ENCODE data around the gene GNA14. TPM values are rescaled to one million over a fixed set of nuclear protein-coding genes. Genes with fewer than 3 reads are reported as not detected.

The GNA14 gene
- polyA plus RNA-seq, 1 donor from 2014 or later: 0.40 TPM

DNA sequence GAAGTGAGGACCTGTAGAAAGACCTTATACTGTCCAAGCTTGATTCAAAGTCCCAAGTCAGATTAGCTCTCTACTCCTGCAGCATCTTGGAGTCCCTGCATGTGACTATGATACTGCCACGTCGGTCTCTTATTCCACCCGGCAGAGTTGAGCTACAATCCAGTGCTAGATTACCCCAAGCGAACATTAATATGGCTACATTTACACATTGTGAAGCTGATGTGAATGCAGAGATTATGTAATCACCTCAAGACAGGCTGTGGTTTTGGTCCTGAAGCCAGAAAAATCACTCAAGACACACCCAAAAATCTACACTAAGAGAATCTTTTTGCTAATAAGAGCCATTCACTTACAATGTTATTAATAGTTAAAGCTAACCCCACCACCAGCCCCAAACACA is 116.7 kb downstream of the GNA14 start:
- TF ChIP-seq, protein P1, sequence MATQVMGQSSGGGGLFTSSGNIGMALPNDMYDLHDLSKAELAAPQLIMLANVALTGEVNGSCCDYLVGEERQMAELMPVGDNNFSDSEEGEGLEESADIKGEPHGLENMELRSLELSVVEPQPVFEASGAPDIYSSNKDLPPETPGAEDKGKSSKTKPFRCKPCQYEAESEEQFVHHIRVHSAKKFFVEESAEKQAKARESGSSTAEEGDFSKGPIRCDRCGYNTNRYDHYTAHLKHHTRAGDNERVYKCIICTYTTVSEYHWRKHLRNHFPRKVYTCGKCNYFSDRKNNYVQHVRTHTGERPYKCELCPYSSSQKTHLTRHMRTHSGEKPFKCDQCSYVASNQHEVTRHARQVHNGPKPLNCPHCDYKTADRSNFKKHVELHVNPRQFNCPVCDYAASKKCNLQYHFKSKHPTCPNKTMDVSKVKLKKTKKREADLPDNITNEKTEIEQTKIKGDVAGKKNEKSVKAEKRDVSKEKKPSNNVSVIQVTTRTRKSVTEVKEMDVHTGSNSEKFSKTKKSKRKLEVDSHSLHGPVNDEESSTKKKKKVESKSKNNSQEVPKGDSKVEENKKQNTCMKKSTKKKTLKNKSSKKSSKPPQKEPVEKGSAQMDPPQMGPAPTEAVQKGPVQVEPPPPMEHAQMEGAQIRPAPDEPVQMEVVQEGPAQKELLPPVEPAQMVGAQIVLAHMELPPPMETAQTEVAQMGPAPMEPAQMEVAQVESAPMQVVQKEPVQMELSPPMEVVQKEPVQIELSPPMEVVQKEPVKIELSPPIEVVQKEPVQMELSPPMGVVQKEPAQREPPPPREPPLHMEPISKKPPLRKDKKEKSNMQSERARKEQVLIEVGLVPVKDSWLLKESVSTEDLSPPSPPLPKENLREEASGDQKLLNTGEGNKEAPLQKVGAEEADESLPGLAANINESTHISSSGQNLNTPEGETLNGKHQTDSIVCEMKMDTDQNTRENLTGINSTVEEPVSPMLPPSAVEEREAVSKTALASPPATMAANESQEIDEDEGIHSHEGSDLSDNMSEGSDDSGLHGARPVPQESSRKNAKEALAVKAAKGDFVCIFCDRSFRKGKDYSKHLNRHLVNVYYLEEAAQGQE (IDR thresholded peaks at IDR 0.05; ENCODE audit: borderline replicate concordance): no peak
- TF ChIP-seq TAF1 (IDR thresholded peaks at IDR 0.05; ENCODE audit: low read depth): no peak
- TF ChIP-seq POLR2AphosphoS5 (IDR thresholded peaks at IDR 0.05): no peak
- no peak for TF ChIP-seq RAD21 (conservative IDR thresholded peaks at IDR 0.05)
- no peak for TF ChIP-seq EP300 (conservative IDR thresholded peaks at IDR 0.05; ENCODE audit: poor library complexity, severe bottlenecking)
- no peak for TF ChIP-seq MXI1 (conservative IDR thresholded peaks at IDR 0.05; ENCODE audit: poor library complexity, severe bottlenecking)
- TF ChIP-seq, protein P2, sequence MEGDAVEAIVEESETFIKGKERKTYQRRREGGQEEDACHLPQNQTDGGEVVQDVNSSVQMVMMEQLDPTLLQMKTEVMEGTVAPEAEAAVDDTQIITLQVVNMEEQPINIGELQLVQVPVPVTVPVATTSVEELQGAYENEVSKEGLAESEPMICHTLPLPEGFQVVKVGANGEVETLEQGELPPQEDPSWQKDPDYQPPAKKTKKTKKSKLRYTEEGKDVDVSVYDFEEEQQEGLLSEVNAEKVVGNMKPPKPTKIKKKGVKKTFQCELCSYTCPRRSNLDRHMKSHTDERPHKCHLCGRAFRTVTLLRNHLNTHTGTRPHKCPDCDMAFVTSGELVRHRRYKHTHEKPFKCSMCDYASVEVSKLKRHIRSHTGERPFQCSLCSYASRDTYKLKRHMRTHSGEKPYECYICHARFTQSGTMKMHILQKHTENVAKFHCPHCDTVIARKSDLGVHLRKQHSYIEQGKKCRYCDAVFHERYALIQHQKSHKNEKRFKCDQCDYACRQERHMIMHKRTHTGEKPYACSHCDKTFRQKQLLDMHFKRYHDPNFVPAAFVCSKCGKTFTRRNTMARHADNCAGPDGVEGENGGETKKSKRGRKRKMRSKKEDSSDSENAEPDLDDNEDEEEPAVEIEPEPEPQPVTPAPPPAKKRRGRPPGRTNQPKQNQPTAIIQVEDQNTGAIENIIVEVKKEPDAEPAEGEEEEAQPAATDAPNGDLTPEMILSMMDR (IDR thresholded peaks at IDR 0.05; ENCODE audit: poor library complexity, severe bottlenecking): no peak
- no peak for TF ChIP-seq EZH2 (IDR thresholded peaks at IDR 0.05; ENCODE audit: borderline replicate concordance, insufficient read depth, low read length, poor library complexity, severe bottlenecking)
- TF ChIP-seq SMC3 (conservative IDR thresholded peaks at IDR 0.05; ENCODE audit: poor library complexity): no peak
- no peak overlapping the region for H2AFZ ChIP-seq (ENCODE audit: low read depth, low read length)
- no peak overlapping the region for H3K4me2 ChIP-seq (ENCODE audit: low read length)
- no peaks in the 10 kb centered on the region for H3K9me2 ChIP-seq (ENCODE audit: insufficient read depth, low read length)
- no peaks in the 10 kb centered on the region for H4K20me1 ChIP-seq (ENCODE audit: insufficient read depth)
- no peaks in the 10 kb centered on the region for H3F3A ChIP-seq (ENCODE audit: insufficient read depth, low read length, poor library complexity, severe bottlenecking)
- H3K4me3 ChIP-seq (ENCODE audit: low read length): no peak overlapping the region
- H3K27me3 ChIP-seq (ENCODE audit: insufficient read depth, low read depth, low read length): no peaks in the 10 kb centered on the region
- H3K9ac ChIP-seq (ENCODE audit: low read length): no peak overlapping the region
- H3K79me2 ChIP-seq (replicated peaks; ENCODE audit: insufficient read depth, low read length): no peaks in the 10 kb centered on the region
- no peak overlapping the region for H3K27ac ChIP-seq (ENCODE audit: low read length)
- peaks cover 6% of the 10 kb centered on the region for H3K9me3 ChIP-seq (ENCODE audit: low read length)
- no peaks in the 10 kb centered on the region for H3K36me3 ChIP-seq (ENCODE audit: insufficient read depth, low read length)

DNA sequence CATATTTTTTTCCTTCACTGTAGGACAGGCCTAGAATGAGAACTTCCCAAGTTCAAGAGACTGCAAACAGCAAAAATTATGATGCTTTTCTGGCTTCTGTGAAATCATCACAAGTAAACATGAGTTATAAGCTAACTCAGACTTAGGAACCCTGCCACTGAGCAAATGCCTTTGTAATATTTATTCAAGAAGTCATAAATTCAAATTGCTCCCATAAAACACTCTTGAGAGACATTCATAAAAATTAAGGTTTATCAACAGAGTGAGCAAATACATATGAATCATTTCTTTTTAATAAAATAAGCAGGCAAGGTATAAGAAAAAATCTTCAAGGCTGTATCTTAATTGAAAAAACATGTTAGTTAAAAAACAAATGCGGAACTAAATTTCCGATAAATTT is 124.2 kb downstream of the GNA14 start:
- H3K4me3 ChIP-seq (ENCODE audit: low read length): no peak overlapping the region
- no peaks in the 10 kb centered on the region for H3F3A ChIP-seq (ENCODE audit: insufficient read depth, low read length, poor library complexity, severe bottlenecking)
- H3K27ac ChIP-seq (ENCODE audit: low read length): no peak overlapping the region
- no peak overlapping the region for H3K9ac ChIP-seq (ENCODE audit: low read length)
- no peaks in the 10 kb centered on the region for H3K9me3 ChIP-seq (ENCODE audit: low read length)
- H4K20me1 ChIP-seq (ENCODE audit: insufficient read depth): no peaks in the 10 kb centered on the region
- no peaks in the 10 kb centered on the region for H3K27me3 ChIP-seq (ENCODE audit: insufficient read depth, low read depth, low read length)
- H3K36me3 ChIP-seq (ENCODE audit: insufficient read depth, low read length): no peaks in the 10 kb centered on the region
- no peak overlapping the region for H2AFZ ChIP-seq (ENCODE audit: low read depth, low read length)
- H3K4me2 ChIP-seq (ENCODE audit: low read length): no peak overlapping the region
- H3K9me2 ChIP-seq (ENCODE audit: insufficient read depth, low read length): no peaks in the 10 kb centered on the region
- TF ChIP-seq TAF1 (IDR thresholded peaks at IDR 0.05; ENCODE audit: low read depth) (no peak), SMC3 (conservative IDR thresholded peaks at IDR 0.05; ENCODE audit: poor library complexity) (no peak), EP300 (conservative IDR thresholded peaks at IDR 0.05; ENCODE audit: poor library complexity, severe bottlenecking) (no peak), EZH2 (IDR thresholded peaks at IDR 0.05; ENCODE audit: borderline replicate concordance, insufficient read depth, low read length, poor library complexity, severe bottlenecking) (no peak), RAD21 (conservative IDR thresholded peaks at IDR 0.05) (no peak), POLR2AphosphoS5 (IDR thresholded peaks at IDR 0.05) (no peak), MXI1 (conservative IDR thresholded peaks at IDR 0.05; ENCODE audit: poor library complexity, severe bottlenecking) (no peak)
- TF ChIP-seq, protein P1 (IDR thresholded peaks at IDR 0.05; ENCODE audit: borderline replicate concordance): no peak
- TF ChIP-seq, protein P2 (IDR thresholded peaks at IDR 0.05; ENCODE audit: poor library complexity, severe bottlenecking): no peak
- H3K79me2 ChIP-seq (replicated peaks; ENCODE audit: insufficient read depth, low read length): no peaks in the 10 kb centered on the region
